ENCODE results near the gene TNS3. TPM values are rescaled to one million over a fixed set of nuclear protein-coding genes. Genes with fewer than 3 reads are reported as not detected.

TNS3 gene
- total RNA-seq, 1 donor from 2014 or later = 44.8 TPM

DNA sequence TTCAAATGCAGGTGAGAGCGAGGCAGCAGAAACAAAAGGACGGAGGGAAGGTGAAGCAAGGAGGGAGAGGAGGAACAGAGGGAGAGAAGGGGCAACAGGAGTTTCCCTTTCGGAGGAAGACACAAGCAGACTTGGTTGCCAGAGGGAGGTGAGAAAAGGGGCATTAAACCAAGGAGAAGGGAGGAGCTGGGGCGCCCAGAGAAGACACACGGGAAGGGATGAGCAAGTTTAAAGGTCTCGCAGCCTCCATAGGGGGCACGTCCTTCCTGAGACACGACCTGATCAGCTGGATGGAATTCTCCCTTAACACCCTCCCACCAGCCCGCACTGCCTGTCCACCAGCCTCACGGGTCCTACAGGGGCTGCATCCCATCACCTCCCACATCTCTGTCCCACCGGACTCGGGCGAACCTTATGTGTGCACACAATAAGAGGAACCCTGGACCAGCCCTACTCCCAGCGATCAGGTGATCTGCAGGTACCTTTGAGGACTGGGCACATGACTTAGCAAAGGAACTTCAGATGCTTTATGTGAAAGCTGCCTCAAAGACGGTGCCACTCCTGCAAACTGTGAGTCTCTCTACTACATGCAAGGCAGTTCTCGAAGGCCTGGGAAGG lies 251.2 kb downstream of the TNS3 start:
- ATAC-seq (no peak), DNase-seq (ENCODE audit: missing footprints) (no peak)
- intact Hi-C loops (cut with DNase I) = no loop called here

DNA sequence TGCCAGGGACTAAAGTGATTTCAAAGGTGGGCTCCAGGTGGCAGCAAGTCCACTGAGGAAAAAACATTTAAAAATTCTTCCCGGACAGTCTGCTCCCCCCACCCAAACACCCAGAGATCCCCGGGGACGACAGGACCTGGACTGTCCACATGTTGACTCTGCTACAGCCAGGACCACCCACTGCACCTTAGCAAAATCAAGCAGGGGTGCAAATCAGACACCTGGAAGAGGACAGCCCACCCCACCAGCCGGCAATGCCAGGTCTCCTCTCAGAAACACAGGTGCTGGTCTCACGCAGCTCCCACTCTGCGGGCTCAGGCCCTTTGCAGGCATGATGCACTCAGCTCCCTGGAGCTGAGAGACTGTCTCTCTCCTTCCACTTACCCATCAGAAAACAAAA lies 251.9 kb downstream of the TNS3 start:
- intact Hi-C loops (cut with DNase I) = no loop called here
- ATAC-seq (no peak), DNase-seq (ENCODE audit: missing footprints) (no peak)

DNA sequence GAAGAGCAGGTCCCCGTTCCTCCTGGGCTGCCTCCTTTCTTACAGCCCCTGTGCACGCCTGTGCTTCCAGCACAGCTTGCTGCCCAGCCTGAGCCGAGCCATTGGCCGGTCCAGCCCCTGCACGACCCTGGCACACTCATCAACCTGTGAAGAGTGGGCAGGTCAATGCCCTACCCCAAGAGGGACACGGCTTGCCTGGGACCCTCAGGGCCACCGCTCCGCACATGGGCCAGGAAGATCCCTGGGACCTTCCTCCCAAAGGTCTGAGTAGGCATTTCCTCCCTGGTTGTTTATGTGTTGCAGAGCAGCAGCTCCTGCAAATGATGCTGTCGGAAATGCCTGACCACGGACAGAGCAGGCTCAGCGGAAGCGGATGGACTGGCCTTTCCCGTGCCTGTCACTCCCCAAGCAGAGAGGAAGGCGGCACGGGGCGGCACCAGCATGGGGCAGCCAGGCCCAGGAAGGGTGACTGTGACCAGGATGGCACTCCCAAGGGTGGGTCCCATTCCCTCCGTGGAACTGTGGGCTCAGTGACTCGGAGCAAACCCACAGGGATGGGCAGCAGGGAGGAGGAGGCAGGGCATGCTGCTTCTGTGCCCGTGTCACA lies 252.5 kb downstream of the TNS3 start:
- ATAC-seq (no peak), DNase-seq (ENCODE audit: missing footprints) (no peak)
- intact Hi-C loops (cut with DNase I) = loop anchor here (5.0 kb wide), 1 partner anchor 37 kb away; no protein-coding TSS in a partner anchor

DNA sequence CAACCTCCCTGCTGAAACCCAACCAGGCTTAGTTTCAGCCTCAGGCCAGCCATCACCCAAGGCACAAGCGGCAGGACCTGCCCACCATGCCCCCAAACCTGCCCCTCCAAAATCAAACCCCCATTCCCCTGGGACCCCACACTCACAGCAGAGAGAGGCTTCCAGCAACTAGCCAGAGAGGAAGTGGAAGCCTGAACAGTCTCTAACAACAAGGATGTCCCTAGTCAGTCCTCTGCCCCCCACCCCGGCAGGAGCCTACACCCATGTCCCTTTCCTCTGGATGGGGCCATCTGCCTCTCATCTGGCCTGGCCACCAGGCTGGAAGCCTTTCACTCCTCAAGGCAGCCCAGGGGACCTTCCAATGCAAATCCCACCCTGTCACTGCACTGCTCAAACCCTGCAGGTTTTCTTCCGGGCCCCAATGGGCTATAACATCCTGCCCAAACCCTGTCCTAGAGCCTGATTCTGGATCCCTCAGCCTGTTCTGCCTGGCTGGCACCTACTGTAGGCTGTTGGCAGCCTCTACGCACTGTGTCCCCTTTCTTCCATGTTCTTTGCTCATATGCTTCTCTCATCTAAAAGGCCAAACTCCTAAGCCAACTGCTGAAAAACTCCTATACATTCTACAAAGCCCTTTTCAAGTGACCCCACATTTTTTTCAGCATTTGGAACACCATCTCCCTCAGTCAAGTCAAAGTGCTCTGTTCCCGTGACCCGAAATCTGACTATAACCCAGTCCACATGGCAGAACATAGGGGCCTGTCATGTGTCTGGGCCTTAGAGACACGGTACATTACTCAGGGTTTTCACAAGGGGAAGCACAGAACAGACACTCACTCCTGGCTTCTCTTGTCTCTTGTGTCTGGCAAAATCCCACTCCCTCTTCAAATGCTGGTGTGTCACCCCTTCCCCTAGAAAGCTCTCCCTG lies 253.3 kb downstream of the TNS3 start:
- intact Hi-C loops (cut with DNase I) = loop anchor here (5.0 kb wide), 1 partner anchor 36 kb away; no protein-coding TSS in a partner anchor
- DNase-seq (ENCODE audit: missing footprints) (no peak), ATAC-seq (peak; percentile 35)

DNA sequence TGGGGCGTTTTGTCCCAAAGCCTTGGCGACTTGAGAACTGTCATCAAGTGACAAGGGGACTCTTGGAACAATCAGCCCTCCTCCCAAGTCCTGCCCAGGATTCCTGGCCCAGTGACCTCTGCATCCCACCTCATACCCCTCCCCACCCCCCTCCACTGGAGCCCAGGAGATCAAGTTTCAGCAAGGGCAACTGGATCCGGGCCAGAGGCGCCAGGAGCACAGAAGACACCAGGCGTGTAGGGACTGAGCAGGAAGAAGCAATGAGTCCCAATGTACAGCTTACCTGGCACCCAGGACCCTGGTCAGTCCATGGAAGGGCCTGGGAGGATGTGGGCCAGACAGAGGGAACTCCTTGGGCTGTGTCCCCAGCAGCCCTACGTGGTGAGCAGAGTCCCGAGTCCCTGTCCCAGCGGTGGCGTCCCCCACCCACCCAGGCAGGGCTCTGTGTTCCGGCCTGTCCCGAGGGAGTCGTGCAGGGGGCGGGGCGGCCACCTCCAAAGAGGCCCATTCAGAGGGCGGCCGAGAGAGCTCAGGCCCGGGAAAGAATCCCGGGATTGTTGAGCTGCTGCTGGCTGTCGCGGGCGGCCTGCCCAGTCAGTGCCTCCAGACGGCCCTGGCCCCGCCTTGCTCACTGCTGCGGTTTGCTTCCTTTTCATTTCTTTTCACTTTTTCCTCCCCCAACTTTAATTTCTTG lies 254.1 kb downstream of the TNS3 start:
- peak; percentile 90 for ATAC-seq
- DNase-seq (ENCODE audit: missing footprints) = peak; percentile 92
- intact Hi-C loops (cut with DNase I) = loop anchor here (5.0 kb wide), 1 partner anchor 36 kb away; no protein-coding TSS in a partner anchor

DNA sequence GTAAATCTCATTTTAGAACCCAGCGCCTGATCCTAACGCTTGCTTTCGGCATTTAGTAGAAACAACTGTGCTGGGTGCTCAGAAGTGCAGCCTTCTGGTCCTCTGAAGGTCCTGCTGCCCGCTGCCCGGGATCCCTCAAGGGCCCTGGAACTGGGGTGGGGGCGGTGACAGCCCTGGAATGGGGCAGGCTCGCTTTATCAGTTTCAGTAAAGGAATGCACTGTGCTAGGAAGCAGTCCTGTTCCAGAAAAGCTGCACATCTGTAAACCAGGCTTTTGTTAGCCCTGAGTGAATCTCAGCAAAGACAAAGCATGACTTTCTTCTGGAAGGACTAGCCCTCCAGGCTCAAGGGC lies 254.6 kb downstream of the TNS3 start:
- intact Hi-C loops (cut with DNase I) = loop anchor here (5.0 kb wide), 1 partner anchor 35 kb away; no protein-coding TSS in a partner anchor
- DNase-seq (ENCODE audit: missing footprints) = no peak
- ATAC-seq = peak; percentile 58

DNA sequence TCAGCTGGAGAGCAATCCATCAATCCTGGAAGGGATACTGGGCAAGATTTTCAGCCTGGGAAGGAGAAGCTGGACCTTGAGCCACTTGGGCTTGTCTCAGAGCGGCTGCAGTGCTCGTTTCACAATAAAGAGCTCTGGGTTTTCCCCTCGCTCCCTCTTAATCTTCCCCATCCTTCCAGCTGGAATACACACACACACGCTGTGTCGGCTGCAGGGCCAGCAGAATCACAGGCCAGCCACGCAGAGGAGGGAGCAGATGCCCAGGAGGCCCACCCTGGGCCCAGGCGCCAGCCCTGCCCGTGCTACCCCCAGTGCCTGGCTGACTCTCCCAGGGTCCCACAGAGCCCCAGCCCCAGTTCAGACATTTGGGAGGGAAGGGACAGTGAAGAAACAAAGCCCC lies 255.1 kb downstream of the TNS3 start:
- DNase-seq (ENCODE audit: missing footprints) (peak; percentile 72), ATAC-seq (peak; percentile 59)
- intact Hi-C loops (cut with DNase I) = loop anchor here (5.0 kb wide), 1 partner anchor 35 kb away; no protein-coding TSS in a partner anchor

DNA sequence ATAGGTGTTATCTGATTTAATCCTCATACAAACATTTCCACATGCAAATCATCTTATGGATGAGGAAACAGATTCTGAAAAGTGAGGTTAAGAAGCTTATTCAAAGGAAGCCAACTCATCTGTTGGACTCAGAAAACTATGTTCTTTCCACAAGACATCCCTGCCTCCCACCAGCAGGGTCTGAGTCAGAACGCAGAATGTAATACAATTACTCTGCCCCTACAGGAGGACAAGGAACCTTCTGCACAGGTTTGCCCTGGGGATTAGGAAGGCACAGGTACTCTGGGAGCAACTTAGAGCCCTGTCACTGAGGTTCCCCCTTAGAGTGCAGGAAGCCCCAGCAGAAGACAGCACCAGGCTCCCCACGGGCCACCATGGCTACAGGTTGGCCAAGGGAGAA lies 255.7 kb downstream of the TNS3 start:
- ATAC-seq (no peak), DNase-seq (ENCODE audit: missing footprints) (no peak)
- intact Hi-C loops (cut with DNase I) = loop anchor here (5.0 kb wide), 1 partner anchor 34 kb away; no protein-coding TSS in a partner anchor

DNA sequence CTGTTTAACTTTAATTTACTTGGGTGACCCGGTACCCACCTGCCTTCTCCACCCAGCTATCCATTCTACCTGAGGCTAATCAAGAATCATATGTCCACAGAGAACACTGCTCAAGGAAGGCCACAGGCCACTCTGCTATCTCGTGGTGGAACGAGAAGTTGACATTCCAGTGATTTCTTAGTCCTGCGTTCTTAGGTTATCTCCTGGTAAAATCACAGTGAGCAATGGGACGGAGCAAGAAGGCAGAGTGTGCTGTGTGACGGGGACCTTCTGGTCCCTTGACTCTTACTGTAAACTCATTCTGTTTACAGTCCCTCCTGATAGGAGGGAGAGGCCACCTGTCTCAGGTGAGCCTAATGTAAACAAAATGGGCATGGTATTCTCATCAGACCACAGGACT lies 256.6 kb downstream of the TNS3 start:
- ATAC-seq (no peak), DNase-seq (ENCODE audit: missing footprints) (no peak)
- intact Hi-C loops (cut with DNase I) = loop anchor here (5.0 kb wide), 1 partner anchor 33 kb away; no protein-coding TSS in a partner anchor

DNA sequence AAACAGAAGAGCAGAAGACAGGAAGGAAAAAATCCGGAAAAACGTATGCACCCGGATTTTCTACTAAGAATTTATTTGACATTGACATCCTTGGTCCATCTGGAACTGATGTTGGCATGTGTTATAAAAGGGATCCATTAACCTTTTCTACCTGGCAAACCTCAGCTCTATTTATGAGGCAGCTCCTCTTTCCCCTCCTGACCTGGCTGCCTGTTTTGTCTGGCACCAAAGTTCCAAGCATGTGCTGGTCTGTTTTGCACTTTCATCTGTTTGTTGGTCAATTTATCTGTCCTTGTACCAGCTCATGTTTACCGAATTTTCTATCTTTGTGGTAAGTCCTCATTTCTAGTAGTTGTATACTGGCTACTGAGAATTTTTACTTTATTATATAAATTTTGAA lies 258.0 kb downstream of the TNS3 start:
- intact Hi-C loops (cut with DNase I) = no loop called here
- DNase-seq (ENCODE audit: missing footprints) (no peak), ATAC-seq (no peak)

DNA sequence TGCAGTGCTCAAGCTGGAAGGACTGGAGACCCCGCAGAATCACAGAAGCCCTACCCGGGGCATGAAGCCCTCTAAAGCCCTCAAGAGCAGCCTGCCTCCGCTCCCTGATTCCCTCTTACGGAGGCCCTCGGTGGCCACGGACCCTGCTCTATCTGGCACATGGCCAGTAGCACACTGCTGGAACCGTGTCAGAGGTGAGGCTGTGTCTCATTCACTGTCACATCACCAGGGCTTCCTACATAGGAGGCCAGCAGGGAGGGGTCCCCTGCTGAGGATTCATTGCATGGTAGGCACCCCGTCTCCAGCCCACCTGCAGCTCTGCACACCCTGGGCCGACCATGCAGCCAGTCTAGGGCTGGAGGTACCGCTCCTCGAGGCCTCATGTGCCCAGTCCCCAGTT lies 259.2 kb downstream of the TNS3 start:
- DNase-seq (ENCODE audit: missing footprints) (no peak), ATAC-seq (no peak)
- intact Hi-C loops (cut with DNase I) = no loop called here

DNA sequence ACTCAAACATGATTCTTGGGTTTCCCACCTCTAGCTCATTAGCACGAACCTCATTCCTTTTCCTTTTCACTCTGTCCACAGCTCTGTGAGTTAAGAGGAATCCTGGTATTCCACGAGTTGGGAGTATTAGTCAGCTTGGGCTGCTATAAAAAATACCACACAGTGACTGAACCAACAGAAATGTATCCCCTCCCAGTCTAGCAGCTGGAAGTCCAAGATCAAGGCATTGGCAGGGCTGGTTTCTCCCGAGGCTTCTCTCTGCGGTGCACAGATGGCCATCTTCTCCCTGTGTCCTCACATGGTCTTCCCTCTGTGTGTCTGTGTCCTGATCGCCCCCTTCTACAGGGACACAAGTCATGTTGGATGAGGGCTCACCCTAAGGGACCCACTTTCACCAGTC lies 261.6 kb downstream of the TNS3 start:
- DNase-seq (ENCODE audit: missing footprints) (no peak), ATAC-seq (no peak)
- intact Hi-C loops (cut with DNase I) = no loop called here

DNA sequence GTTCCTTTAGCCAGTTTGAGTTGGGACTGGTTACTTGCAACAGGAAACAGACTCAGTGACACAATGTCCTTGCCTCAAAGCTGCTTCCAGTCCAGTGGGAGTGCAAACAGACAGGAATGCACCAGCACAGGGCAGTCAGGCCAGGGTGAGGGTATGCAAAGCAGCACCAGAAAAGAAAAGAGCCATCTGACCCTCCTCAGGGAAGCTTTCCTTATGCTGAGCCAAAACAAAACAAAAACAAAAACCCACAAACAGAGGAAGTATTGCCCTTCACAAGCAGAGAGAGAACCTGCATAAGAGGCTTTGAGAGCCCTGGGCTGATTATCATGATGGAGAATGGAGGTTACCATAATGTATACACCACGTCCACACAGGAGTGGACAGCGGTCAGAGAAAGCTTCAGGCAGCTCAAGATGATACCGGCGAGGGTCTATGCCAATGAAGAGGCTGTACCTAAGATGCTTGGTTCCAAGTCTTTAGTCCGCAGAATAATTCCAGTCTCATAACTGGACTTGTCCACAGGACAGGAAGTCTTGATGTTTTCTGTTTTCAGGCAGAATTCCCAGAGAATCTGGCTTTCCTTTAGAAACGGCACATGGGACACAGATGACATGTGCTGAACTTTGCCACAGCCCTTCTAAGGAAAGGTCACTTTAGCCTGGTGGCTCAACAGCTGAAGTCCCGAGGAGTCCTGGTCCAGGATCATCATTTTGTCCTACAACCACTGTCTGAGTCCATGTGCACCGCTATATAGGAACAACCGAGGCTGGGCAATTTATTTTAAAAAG lies 263.3 kb downstream of the TNS3 start:
- DNase-seq (ENCODE audit: missing footprints) (no peak), ATAC-seq (peak; percentile 15)
- intact Hi-C loops (cut with DNase I) = no loop called here

DNA sequence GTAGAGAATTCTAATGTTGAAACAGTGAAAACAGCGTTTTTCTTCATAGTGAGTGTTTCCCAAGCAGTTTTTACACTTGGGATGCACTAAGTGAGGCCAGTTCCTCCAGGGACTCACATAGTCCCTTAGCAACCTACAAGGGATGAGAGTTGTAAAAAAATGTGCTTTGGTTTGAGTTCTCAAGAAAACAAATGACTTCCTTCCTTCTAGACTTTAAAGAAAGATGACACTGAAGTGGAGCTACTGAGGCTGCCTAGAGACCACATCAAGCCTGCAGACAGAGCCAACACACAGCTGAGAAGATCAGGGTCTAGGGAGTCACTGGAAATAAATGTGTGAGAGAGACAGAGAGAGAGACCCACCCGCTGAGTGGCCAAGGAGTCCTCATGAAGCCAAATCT lies 264.4 kb downstream of the TNS3 start:
- no peak for ATAC-seq
- no peak for DNase-seq (ENCODE audit: missing footprints)
- intact Hi-C loops (cut with DNase I) = no loop called here

DNA sequence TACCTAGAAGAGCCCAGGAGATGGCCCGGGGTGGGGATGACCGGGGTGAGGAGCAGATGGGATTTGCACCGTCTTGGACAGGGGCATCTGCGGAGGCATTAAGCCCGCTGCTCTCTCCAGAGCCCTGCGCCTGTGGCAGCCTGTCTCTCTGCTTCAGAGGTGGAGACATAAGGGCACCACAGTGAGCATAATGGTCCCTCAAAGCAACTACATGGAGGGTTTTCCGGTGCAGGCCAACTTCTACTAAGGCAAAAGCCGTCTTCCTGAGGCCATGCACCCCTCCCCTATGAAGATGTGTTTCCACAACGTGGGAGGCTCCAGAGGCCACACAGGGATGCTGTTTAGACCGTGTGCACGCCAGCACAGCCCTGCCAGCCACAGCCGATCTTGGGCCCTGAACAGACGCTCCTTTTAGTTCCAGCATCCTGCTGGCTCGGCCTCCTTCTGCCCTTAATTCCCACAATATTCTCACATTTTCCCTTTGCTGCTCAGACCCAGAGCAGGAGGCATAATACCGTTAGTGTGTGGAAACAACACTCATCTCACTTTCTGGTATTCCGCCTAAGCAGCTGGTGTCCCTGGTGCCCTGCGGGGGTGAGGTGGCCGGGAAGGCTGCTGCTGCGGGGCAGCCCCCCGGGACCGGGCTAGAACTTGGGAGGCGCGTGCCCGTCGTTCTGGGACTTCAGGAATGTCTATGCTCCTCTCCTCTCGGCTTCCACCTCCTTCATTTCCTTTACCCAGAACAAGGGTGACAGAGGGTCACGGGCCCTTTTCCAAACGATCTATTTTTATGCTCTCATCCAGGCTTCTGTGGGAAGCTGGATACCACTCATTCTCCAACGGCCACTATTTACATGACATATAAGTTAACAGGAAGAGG lies 266.9 kb downstream of the TNS3 start:
- no peak for DNase-seq (ENCODE audit: missing footprints)
- intact Hi-C loops (cut with DNase I) = loop anchor here (2.0 kb wide), 1 partner anchor 66 kb away; no protein-coding TSS in a partner anchor
- ATAC-seq = peak; percentile 75

DNA sequence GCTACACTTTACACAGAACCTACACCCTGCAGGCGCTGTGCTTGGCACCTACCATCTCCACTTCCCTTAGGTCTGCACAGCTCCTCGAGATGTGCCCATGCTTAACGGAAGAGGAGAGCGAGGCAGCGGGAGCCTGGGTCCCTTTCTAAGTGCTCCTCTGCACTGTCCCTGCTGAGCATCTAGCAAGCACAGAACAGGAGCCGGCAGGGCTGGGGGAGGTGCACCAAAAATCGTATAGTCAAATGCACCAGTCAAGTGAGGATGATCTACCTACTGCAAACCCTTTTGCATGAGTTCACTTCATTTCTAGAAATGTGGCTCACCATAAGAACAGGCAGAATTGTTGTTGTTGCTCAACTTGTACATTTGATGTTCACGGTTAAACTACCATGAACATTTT lies 267.7 kb downstream of the TNS3 start:
- ATAC-seq = no peak
- intact Hi-C loops (cut with DNase I) = loop anchor here (2.0 kb wide), 1 partner anchor 67 kb away; no protein-coding TSS in a partner anchor
- no peak for DNase-seq (ENCODE audit: missing footprints)

DNA sequence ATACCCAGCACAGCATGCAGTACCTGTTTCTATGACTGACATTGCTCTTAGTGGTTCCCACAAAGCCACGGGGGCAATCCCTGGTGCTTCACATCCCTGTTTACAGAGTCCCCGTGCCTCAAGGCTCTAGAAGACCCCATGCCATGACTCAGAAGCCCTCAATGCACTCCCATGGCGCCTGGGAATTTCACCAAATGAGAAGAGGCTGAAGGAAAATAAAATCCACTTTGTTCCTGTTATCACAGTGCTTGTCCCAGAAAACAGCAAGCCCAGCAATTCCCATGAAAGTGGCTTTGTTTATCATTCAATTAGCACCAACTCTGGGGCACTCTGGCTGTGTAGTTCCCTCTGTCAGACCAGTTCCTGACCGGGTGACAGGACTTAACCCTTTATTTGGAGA lies 268.3 kb downstream of the TNS3 start:
- DNase-seq (ENCODE audit: missing footprints) = no peak
- intact Hi-C loops (cut with DNase I) = no loop called here
- ATAC-seq = no peak
